ENCODE results near the gene HPRT1. TPM values are rescaled to one million over a fixed set of nuclear protein-coding genes. Genes with fewer than 3 reads are reported as not detected.

HPRT1 gene
- total RNA-seq, 1 donor from 2014 or later, result 16.7 TPM

GRCh38 chrX:134543288-134543687, 83.3 kb downstream of the HPRT1 start:
- H3K36me3 Mint-ChIP-seq (ENCODE audit: insufficient read depth), result peaks cover 3% of the 10 kb centered on the region
- H3K27ac Mint-ChIP-seq, result no peak overlapping the region
- H3K9me3 Mint-ChIP-seq (ENCODE audit: low read depth), result peaks cover 10% of the 10 kb centered on the region
- no peak for TF ChIP-seq CTCF (IDR thresholded peaks at IDR 0.05; ENCODE audit: unreplicated experiment)
- no peaks in the 10 kb centered on the region for H3K27me3 Mint-ChIP-seq
- no peak for DNase-seq (ENCODE audit: low spot score, unreplicated experiment)
- peaks cover 16% of the 10 kb centered on the region for H3K4me1 Mint-ChIP-seq (ENCODE audit: low read depth)
- no peak overlapping the region for H3K4me3 Mint-ChIP-seq (ENCODE audit: low read depth)

DNA sequence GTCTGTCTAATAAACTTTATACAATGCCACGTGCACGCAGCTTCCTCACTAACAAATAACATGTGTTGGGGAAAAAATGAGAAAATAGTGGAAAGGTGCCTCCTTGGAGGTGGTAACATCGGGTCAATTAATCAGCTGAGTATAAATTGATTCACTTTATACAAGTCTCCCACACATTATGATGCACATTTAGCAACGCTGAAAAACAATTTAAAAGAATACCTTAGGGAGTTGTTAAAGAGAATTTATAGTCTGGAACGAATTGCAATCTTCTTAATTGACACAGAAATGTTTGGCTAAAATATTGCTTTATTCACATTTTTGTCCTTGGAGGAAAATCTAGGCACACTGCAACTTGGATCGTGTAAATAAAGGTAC, 84.2 kb downstream of the HPRT1 start:
- H3K9me3 Mint-ChIP-seq (ENCODE audit: low read depth), result peaks cover 10% of the 10 kb centered on the region
- TF ChIP-seq CTCF (IDR thresholded peaks at IDR 0.05; ENCODE audit: unreplicated experiment), result no peak
- peaks cover 14% of the 10 kb centered on the region for H3K4me1 Mint-ChIP-seq (ENCODE audit: low read depth)
- peaks cover 3% of the 10 kb centered on the region for H3K36me3 Mint-ChIP-seq (ENCODE audit: insufficient read depth)
- H3K27me3 Mint-ChIP-seq, result no peaks in the 10 kb centered on the region
- H3K27ac Mint-ChIP-seq, result peak overlapping the region; percentile 96
- no peak for DNase-seq (ENCODE audit: low spot score, unreplicated experiment)
- peak overlapping the region; percentile 75 for H3K4me3 Mint-ChIP-seq (ENCODE audit: low read depth)

DNA sequence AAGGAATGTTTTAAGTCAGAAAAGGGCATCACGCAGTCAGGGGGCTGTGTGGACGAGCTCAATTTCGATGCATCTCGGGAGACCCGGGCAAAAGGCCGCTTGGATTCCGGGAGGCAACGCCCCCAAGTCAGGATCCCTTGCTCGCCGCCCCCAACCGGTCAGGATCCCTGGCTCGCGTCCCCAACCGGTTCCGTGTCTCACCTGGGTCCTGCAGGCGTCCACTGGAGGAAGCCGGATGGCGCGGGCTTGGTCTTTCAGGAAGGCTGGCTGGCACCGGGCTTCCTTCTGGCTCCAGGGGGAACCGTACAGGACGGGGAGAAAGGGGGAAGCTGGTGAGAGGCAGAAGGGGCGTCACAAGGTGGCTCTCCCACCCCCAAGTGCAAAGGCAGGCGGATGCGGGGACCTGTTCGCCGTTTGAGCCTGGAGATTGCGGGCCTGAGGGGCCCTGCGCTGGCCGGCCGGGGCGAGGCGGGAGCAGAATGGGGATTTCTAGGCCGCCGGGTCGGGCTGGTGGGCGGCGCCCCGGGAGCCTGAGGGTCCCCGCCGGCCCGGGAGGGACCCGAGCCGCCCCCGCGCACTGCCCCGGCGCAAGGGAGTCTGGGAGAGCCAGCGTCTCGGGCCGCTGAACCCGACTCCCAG, 84.7 kb downstream of the HPRT1 start:
- Mint-ChIP-seq H3K4me1 (ENCODE audit: low read depth) (peaks cover 14% of the 10 kb centered on the region), H3K27me3 (no peaks in the 10 kb centered on the region), H3K9me3 (ENCODE audit: low read depth) (peaks cover 10% of the 10 kb centered on the region), H3K4me3 (ENCODE audit: low read depth) (peak overlapping the region; percentile 75), H3K36me3 (ENCODE audit: insufficient read depth) (peaks cover 3% of the 10 kb centered on the region), H3K27ac (peak overlapping the region; percentile 96)
- DNase-seq (ENCODE audit: low spot score, unreplicated experiment), result peak; percentile 42
- no peak for TF ChIP-seq CTCF (IDR thresholded peaks at IDR 0.05; ENCODE audit: unreplicated experiment)

GRCh38 chrX:134545510-134545909, 85.5 kb downstream of the HPRT1 start:
- peaks cover 8% of the 10 kb centered on the region for H3K9me3 Mint-ChIP-seq (ENCODE audit: low read depth)

DNA sequence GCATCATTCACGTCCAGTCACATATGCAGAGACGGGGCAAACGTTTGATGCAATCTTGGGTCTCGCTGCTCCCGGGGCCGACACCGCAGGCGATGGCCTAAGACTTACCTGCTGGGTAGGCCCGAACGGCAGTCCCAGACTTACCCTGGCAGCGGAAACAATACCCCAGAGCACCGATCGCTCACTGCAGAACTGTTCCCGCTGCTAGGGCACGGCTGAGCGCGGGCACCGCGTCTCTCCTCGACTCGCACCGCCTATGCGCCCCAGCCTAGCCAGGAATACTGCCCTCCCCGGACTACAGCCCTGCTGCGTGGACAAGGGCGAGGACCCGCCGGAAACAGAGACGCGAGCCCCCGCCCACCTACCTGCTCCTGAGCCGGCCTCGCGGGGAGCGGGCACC, 86.2 kb downstream of the HPRT1 start:
- H3K27me3 Mint-ChIP-seq, result peaks cover 5% of the 10 kb centered on the region
- peaks cover 18% of the 10 kb centered on the region for H3K4me1 Mint-ChIP-seq (ENCODE audit: low read depth)
- H3K27ac Mint-ChIP-seq, result no peak overlapping the region
- H3K36me3 Mint-ChIP-seq (ENCODE audit: insufficient read depth), result peaks cover 4% of the 10 kb centered on the region
- DNase-seq (ENCODE audit: low spot score, unreplicated experiment), result no peak
- peak overlapping the region; percentile 46 for H3K4me3 Mint-ChIP-seq (ENCODE audit: low read depth)
- H3K9me3 Mint-ChIP-seq (ENCODE audit: low read depth), result peaks cover 7% of the 10 kb centered on the region
- TF ChIP-seq CTCF (IDR thresholded peaks at IDR 0.05; ENCODE audit: unreplicated experiment), result no peak

More at GRCh38 chrX:134545510-134545909, 85.5 kb downstream of the HPRT1 start:
- Mint-ChIP-seq H3K4me1 (ENCODE audit: low read depth) (peaks cover 18% of the 10 kb centered on the region), H3K27me3 (peaks cover 5% of the 10 kb centered on the region), H3K4me3 (ENCODE audit: low read depth) (peak overlapping the region; percentile 50), H3K27ac (no peak overlapping the region), H3K36me3 (ENCODE audit: insufficient read depth) (peaks cover 4% of the 10 kb centered on the region)
- TF ChIP-seq CTCF (IDR thresholded peaks at IDR 0.05; ENCODE audit: unreplicated experiment), result no peak
- no peak for DNase-seq (ENCODE audit: low spot score, unreplicated experiment)
